T-cell (primary cell): ENCODE data around the gene WDR86. TPM values are rescaled to one million over a fixed set of nuclear protein-coding genes. Genes with fewer than 3 reads are reported as not detected.

ENCODE experiments used
- ATAC-seq, 4 experiments: fragments of 200-7000 bp in 3 of 4; fragments of 150-1000 bp in 1 of 4; cut with Tn5 transposase; replicated peaks in 1 of 4; 1 replicate in 3 of 4; 2 replicates in 1 of 4; pipeline ENCODE4 v1.10.0; 2021; ENCODE audit warnings: moderate library complexity in 3 of 4, mild to moderate bottlenecking in 2 of 4, moderate number of reproducible peaks in 1 of 4
- CTCF ChIA-PET, 2 donors: fragments of 300-600 bp; sonication (Branson Sonifier 250); formaldehyde crosslinking; loops; one replicate each; lab custom pipeline; 2022; ENCODE audit warnings: antibody characterized with exemption in 2 of 2; lab: Charles Lee
- POLR2A ChIA-PET, 2 donors: fragments of 300-600 bp; sonication (Branson Sonifier 250); formaldehyde crosslinking; loops; one replicate each; lab custom pipeline; 2022; ENCODE audit warnings: antibody characterized with exemption in 2 of 2; lab: Charles Lee
- DNase-seq, 35 experiments: peaks; one replicate each; pipeline versions ENCODE4 v3.0.0 to v3.0.0-alpha.2; 2013 to 2023
- H3K27ac ChIP-seq: one replicate; pipeline ENCODE4 v1.5.1; 2013; ENCODE audit warnings: low read length
- H3K27me3 ChIP-seq, 2 experiments: replicated peaks in 1 of 2; 1 replicate in 1 of 2; 2 replicates in 1 of 2; pipeline versions ENCODE4 v1.6.1 to v1.7.0; 2013; ENCODE audit warnings: low read length in 1 of 2, mixed read lengths in 1 of 2; ENCODE audit not compliant: control insufficient read depth in 2 of 2, insufficient read depth in 2 of 2; ENCODE audit errors: extremely low read depth in 1 of 2
- H3K36me3 ChIP-seq, 2 donors: 1 replicate in 1 of 2; 2 replicates in 1 of 2; pipeline versions ENCODE4 v1.6.1 to v1.7.0; 2013; ENCODE audit warnings: low read length in 1 of 2; ENCODE audit not compliant: control insufficient read depth in 2 of 2, insufficient read depth in 1 of 2; ENCODE audit errors: extremely low read depth in 1 of 2
- H3K4me1 ChIP-seq, 2 experiments: 1 replicate in 1 of 2; 2 replicates in 1 of 2; pipeline versions ENCODE4 v1.6.1 to v1.7.0; 2013; ENCODE audit warnings: low read length in 2 of 2, mixed read lengths in 1 of 2; ENCODE audit not compliant: insufficient read depth in 2 of 2, control insufficient read depth in 1 of 2; ENCODE audit errors: extremely low read depth in 1 of 2
- H3K4me3 ChIP-seq, 2 donors: 1 replicate in 1 of 2; 2 replicates in 1 of 2; pipeline versions ENCODE4 v1.5.1 to v1.7.0; 2013; ENCODE audit warnings: mild to moderate bottlenecking in 2 of 2, low read length in 1 of 2, moderate library complexity in 1 of 2; ENCODE audit not compliant: control insufficient read depth in 1 of 2; ENCODE audit errors: extremely low read depth in 1 of 2
- H3K9me3 ChIP-seq: 2 replicates; pipeline ENCODE4 v1.7.0; 2013
- H3K27ac Mint-ChIP-seq, 2 donors: one replicate each; pipeline ENCODE4 v1.8.0; 2020 to 2021; ENCODE audit warnings: mild to moderate bottlenecking in 2 of 2, mixed read lengths in 2 of 2
- H3K27me3 Mint-ChIP-seq, 2 donors: one replicate each; pipeline ENCODE4 v1.8.0; 2021 to 2022; ENCODE audit warnings: mixed read lengths in 2 of 2
- H3K36me3 Mint-ChIP-seq: one replicate; pipeline ENCODE4 v1.8.0; 2021; ENCODE audit warnings: mixed read lengths
- H3K4me1 Mint-ChIP-seq, 3 donors: one replicate each; pipeline ENCODE4 v1.8.0; 2020 to 2022; ENCODE audit warnings: mixed read lengths in 3 of 3, mild to moderate bottlenecking in 1 of 3
- H3K4me3 Mint-ChIP-seq, 3 donors: one replicate each; pipeline ENCODE4 v1.8.0; 2020 to 2022; ENCODE audit warnings: mild to moderate bottlenecking in 3 of 3, mixed read lengths in 3 of 3, moderate library complexity in 3 of 3
- H3K9me3 Mint-ChIP-seq, 3 donors: one replicate each; pipeline ENCODE4 v1.8.0; 2020 to 2022; ENCODE audit warnings: mixed read lengths in 3 of 3
- WGBS: methylation state at CpG from one replicate; pipeline ENCODE4 v1.1.5; 2013; ENCODE audit warnings: missing lambda C conversion rate; ENCODE audit not compliant: insufficient coverage; 5-methylcytosine and 5-hydroxymethylcytosine counted together
- total RNA-seq, 35 experiments: library from RNA in 6 of 35; stranded (reverse) in 6 of 35; fragments of 120-200 nt in 1 of 35; gene quantifications; one replicate each; pipeline versions ENCODE4 v1.2.1 to v1.2.4 and lab custom pipeline; 2013 to 2026

WDR86 gene
- total RNA-seq, 5 donors from 2014 or later (not counting 1 experiment from before 2014, with no cell fraction given), result 3.1 to 26.0 (median 10.1) TPM

- peaks cover 0 to 2% of the 10 kb centered on the region in 2 donors for H3K27me3 Mint-ChIP-seq
- 88% methylated on average over 11 of the region's 13 CpGs for WGBS
- ChIA-PET POLR2A (no interaction called here), CTCF (no interaction called here)
- DNase-seq (no peak), ATAC-seq (no peak)
- Histone ChIP-seq H3K4me3 (no peak overlapping the region), H3K36me3 (no peaks in the 10 kb centered on the region), H3K9me3 (no peaks in the 10 kb centered on the region), H3K4me1 (peaks cover 0 to 19% of the 10 kb centered on the region in 2 experiments), H3K27ac (no peak overlapping the region), H3K27me3 (peaks cover 0 to 9% of the 10 kb centered on the region in 2 experiments)
- no peak overlapping the region for H3K4me3 Mint-ChIP-seq
- peaks cover 10 to 17% (median 11%) of the 10 kb centered on the region in 3 donors for H3K4me1 Mint-ChIP-seq
- no peaks in the 10 kb centered on the region for H3K9me3 Mint-ChIP-seq
- H3K36me3 Mint-ChIP-seq, result no peaks in the 10 kb centered on the region
- no peak overlapping the region for H3K27ac Mint-ChIP-seq
These were observed 17.4 kb downstream of the WDR86 start for GRCh38 chr7:151392426-151392825.

GRCh38 chr7:151392002-151392401, 17.8 kb downstream of the WDR86 start:
- Histone ChIP-seq H3K27ac (no peak overlapping the region), H3K4me3 (no peak overlapping the region), H3K27me3 (peaks cover 0 to 9% of the 10 kb centered on the region in 2 experiments), H3K36me3 (no peaks in the 10 kb centered on the region), H3K9me3 (no peaks in the 10 kb centered on the region), H3K4me1 (peaks cover 0 to 15% of the 10 kb centered on the region in 2 experiments)
- H3K27me3 Mint-ChIP-seq, result peaks cover 0 to 2% of the 10 kb centered on the region in 2 donors
- no peak overlapping the region for H3K27ac Mint-ChIP-seq
- DNase-seq (no peak), ATAC-seq (no peak)
- H3K9me3 Mint-ChIP-seq, result no peaks in the 10 kb centered on the region
- no peaks in the 10 kb centered on the region for H3K36me3 Mint-ChIP-seq
- ChIA-PET POLR2A (no interaction called here), CTCF (no interaction called here)
- no peak overlapping the region for H3K4me3 Mint-ChIP-seq
- peaks cover 8 to 13% (median 11%) of the 10 kb centered on the region in 3 donors for H3K4me1 Mint-ChIP-seq
- WGBS, result 86% methylated on average over 6 of the region's 8 CpGs

- ATAC-seq, result no peak
- H3K9me3 Mint-ChIP-seq, result no peaks in the 10 kb centered on the region
- no peaks in the 10 kb centered on the region for H3K36me3 Mint-ChIP-seq
- Histone ChIP-seq H3K36me3 (no peaks in the 10 kb centered on the region), H3K27ac (no peak overlapping the region), H3K9me3 (no peaks in the 10 kb centered on the region), H3K4me3 (no peak overlapping the region), H3K4me1 (peaks cover 0 to 8% of the 10 kb centered on the region in 2 experiments), H3K27me3 (peaks cover 0 to 9% of the 10 kb centered on the region in 2 experiments)
- H3K4me3 Mint-ChIP-seq, result no peak overlapping the region
- H3K27me3 Mint-ChIP-seq, result peaks cover 0 to 2% of the 10 kb centered on the region in 2 donors
- H3K4me1 Mint-ChIP-seq, result peaks cover 8 to 12% (median 11%) of the 10 kb centered on the region in 3 donors
- POLR2A ChIA-PET, result no interaction called here
- no peak overlapping the region for H3K27ac Mint-ChIP-seq
- no peak for DNase-seq
- WGBS, result 89% methylated on average over 3 of the region's 9 CpGs
- CTCF ChIA-PET, result interaction anchor here in 1 of 2 donors (0.7 kb wide), 1 partner anchor 24 kb away, joined by 3 read pairs; no protein-coding TSS in a partner anchor
These were observed 18.5 kb downstream of the WDR86 start for GRCh38 chr7:151391358-151391730.

GRCh38 chr7:151390598-151391357, 19.1 kb downstream of the WDR86 start:
- no peak overlapping the region for H3K4me3 ChIP-seq
- H3K36me3 Mint-ChIP-seq, result no peaks in the 10 kb centered on the region
- WGBS, result 76% methylated on average over 25 of the region's 25 CpGs
- no peaks in the 10 kb centered on the region for H3K9me3 ChIP-seq
- H3K4me1 ChIP-seq, result peaks cover 0 to 4% of the 10 kb centered on the region in 2 experiments
- ATAC-seq (no peak), DNase-seq (no peak)
- POLR2A ChIA-PET, result no interaction called here
- no peak overlapping the region for H3K4me3 Mint-ChIP-seq
- no peaks in the 10 kb centered on the region for H3K9me3 Mint-ChIP-seq
- H3K27me3 ChIP-seq, result peaks cover 0 to 10% of the 10 kb centered on the region in 2 experiments
- peaks cover 8 to 12% (median 11%) of the 10 kb centered on the region in 3 donors for H3K4me1 Mint-ChIP-seq
- peak overlapping the region in 1 of 2 donors; percentile 53 for H3K27ac Mint-ChIP-seq
- no peaks in the 10 kb centered on the region for H3K36me3 ChIP-seq
- H3K27ac ChIP-seq, result no peak overlapping the region
- CTCF ChIA-PET, result interaction anchor here in 1 of 2 donors (0.7 kb wide), 1 partner anchor 24 kb away, joined by 3 read pairs; no protein-coding TSS in a partner anchor
- peaks cover 0 to 2% of the 10 kb centered on the region in 2 donors for H3K27me3 Mint-ChIP-seq

GRCh38 chr7:151389768-151390597, 19.9 kb downstream of the WDR86 start:
- H3K27ac Mint-ChIP-seq, result peak overlapping the region in 1 of 2 donors; percentile 53
- H3K9me3 Mint-ChIP-seq, result no peaks in the 10 kb centered on the region
- H3K27me3 Mint-ChIP-seq, result peaks cover 0 to 2% of the 10 kb centered on the region in 2 donors
- H3K27ac ChIP-seq, result no peak overlapping the region
- no peak for ATAC-seq
- ChIA-PET POLR2A (no interaction called here), CTCF (no interaction called here)
- 78% methylated on average over 12 of the region's 24 CpGs for WGBS
- H3K4me3 Mint-ChIP-seq, result no peak overlapping the region
- H3K36me3 ChIP-seq, result no peaks in the 10 kb centered on the region
- peaks cover 0 to 11% of the 10 kb centered on the region in 2 experiments for H3K27me3 ChIP-seq
- DNase-seq, result no peak
- H3K4me3 ChIP-seq, result no peak overlapping the region
- H3K9me3 ChIP-seq, result no peaks in the 10 kb centered on the region
- no peaks in the 10 kb centered on the region for H3K36me3 Mint-ChIP-seq
- H3K4me1 Mint-ChIP-seq, result peaks cover 8 to 12% (median 11%) of the 10 kb centered on the region in 3 donors
- peaks cover 0 to 4% of the 10 kb centered on the region in 2 experiments for H3K4me1 ChIP-seq

- no peaks in the 10 kb centered on the region for H3K9me3 Mint-ChIP-seq
- H3K4me3 Mint-ChIP-seq, result no peak overlapping the region
- ChIA-PET POLR2A (no interaction called here), CTCF (no interaction called here)
- no peak for ATAC-seq
- no peaks in the 10 kb centered on the region for H3K36me3 Mint-ChIP-seq
- Histone ChIP-seq H3K4me3 (no peak overlapping the region), H3K4me1 (peaks cover 0 to 4% of the 10 kb centered on the region in 2 experiments), H3K27ac (no peak overlapping the region), H3K36me3 (no peaks in the 10 kb centered on the region), H3K27me3 (peaks cover 0 to 18% of the 10 kb centered on the region in 2 experiments), H3K9me3 (no peaks in the 10 kb centered on the region)
- no peak for DNase-seq
- WGBS, result 90% methylated on average over 14 of the region's 21 CpGs
- H3K4me1 Mint-ChIP-seq, result peaks cover 8 to 12% (median 11%) of the 10 kb centered on the region in 3 donors
- no peak overlapping the region for H3K27ac Mint-ChIP-seq
- peaks cover 0 to 2% of the 10 kb centered on the region in 2 donors for H3K27me3 Mint-ChIP-seq
These were observed 20.6 kb downstream of the WDR86 start for GRCh38 chr7:151389096-151389767.
